A549 (cell line): ENCODE measurements around the gene COL4A5. TPM values are rescaled to one million over a fixed set of nuclear protein-coding genes. Genes with fewer than 3 reads are reported as not detected.

Experiments used
- polyA plus RNA-seq, 4 experiments: library from polyadenylated mRNA; depleted of rRNA in 3 of 4; stranded (reverse); fragments of >200 nt; fragmentation: RNase III in 1 of 4; extraction: RNeasy Plus Mini Kit Qiagen cat#74134 plus additional on column Dnase treatment in 1 of 4; gene quantifications; 2 replicates in 3 of 4; 3 replicates in 1 of 4; pipeline ENCODE4 v1.2.3, GENCODE V29; 2011 to 2017
- small RNA-seq, 6 experiments: library from RNA; depleted of rRNA; stranded (forward); fragments of <200 nt; gene quantifications; one replicate each; pipeline ENCODE3, GENCODE V24; 2012

Gene COL4A5
- polyA plus RNA-seq, 2 of the 4 experiments (the other 2 are of a cell fraction), result 17.5 to 48.6 TPM

Small RNA genes within 50 kb of the gene (small RNA-seq; reads per million reads assigned to genes)
- gene RF00019, result 0 reads per million in 6 experiments

Other genes starting within 250 kb of the COL4A5 start
- 19.8 and 24.3 TPM in 2 replicates for gene COL4A6, start 1.4 kb upstream of the COL4A5 start, polyA plus RNA-seq (2011; rRNA removed)
- 12.5 to 14.2 TPM (median 13.0 TPM) in 3 replicates for gene COL4A6, start 1.4 kb upstream of the COL4A5 start, polyA plus RNA-seq (2017; fragmentation: RNase III; extraction: RNeasy Plus Mini Kit Qiagen cat#74134 plus additional on column Dnase treatment)